ENCODE measurements around the gene HNRNPDL.

The HNRNPDL gene

DNA sequence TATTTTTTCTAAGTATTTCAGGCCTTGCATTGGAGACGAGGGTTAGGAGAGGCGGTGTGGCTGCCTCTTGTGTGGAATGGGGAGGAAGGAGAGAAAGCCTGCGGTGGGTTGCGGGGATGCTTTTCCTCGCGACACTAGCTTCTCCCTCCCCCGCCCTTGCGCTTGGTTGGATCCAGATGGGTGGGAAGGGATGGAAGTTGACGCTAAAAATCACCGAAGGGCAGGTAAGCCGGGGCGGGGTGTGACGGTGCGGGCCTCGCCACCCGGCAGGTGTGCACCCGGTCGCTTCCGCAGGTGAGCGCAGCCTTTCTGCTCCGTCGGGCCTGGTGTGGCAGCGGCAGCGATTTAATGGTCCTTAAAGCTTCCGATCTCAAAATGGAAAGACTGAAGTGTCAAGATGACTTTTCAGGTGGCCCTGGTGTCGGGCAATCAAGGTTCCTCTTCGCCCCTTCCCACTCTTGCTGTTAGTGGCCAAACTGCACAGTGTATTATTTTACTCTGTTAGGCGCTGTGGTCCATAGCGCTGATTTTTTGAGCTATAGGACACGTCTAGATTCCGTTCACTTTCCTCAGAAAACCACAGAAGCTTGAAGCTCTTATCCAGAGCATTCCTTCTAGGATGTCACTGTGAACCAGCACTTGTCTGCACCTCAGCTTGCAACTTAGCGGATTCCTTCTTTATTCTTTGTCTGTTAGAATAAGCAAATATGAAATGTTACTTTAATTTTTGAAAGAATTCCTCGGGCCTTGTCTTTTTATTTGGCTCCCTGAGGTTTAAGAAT, 893 bp upstream of the HNRNPDL start:
- H3K4me2 ChIP-seq (ENCODE audit: low read length, poor library complexity, severe bottlenecking) = peak overlapping the region; percentile 99
- peak overlapping the region; percentile 56 to 79 for H3K18ac ChIP-seq (ENCODE audit: low read depth in 1 of 2, low read length in 2 of 2)
- H3K79me1 ChIP-seq (replicated peaks; ENCODE audit: low read length, poor library complexity, severe bottlenecking) = peaks cover 11% of the 10 kb centered on the region
- H3K4me1 ChIP-seq (ENCODE audit: control insufficient read depth, insufficient read depth, low read depth, low read length) = peaks cover 6% of the 10 kb centered on the region
- H3K4ac ChIP-seq (ENCODE audit: low read depth in 1 of 2, low read length in 2 of 2) = peak overlapping the region in 1 of 2 experiments; percentile 60
- H2BK5ac ChIP-seq (ENCODE audit: low read depth, low read length, poor library complexity, severe bottlenecking) = no peak overlapping the region
- H3K36me3 ChIP-seq (ENCODE audit: control insufficient read depth in 1 of 2, insufficient read depth in 2 of 2, low read depth in 1 of 2, low read length in 2 of 2) = peaks cover 6 to 31% of the 10 kb centered on the region in 2 experiments
- peak overlapping the region in 1 of 2 experiments; percentile 98 for H3K23ac ChIP-seq (ENCODE audit: low read length in 2 of 2)
- peak overlapping the region; percentile 65 for H4K91ac ChIP-seq (ENCODE audit: low read length)
- H2BK120ac ChIP-seq (ENCODE audit: low read depth, low read length) = peak overlapping the region; percentile 43
- peak overlapping the region; percentile 100 for H3K9ac ChIP-seq (ENCODE audit: low read length)
- peak overlapping the region; percentile 6 for H2BK15ac ChIP-seq (ENCODE audit: low read depth, poor library complexity, severe bottlenecking)
- no peak overlapping the region for H2AFZ ChIP-seq (ENCODE audit: low read depth, low read length)
- H3K4me3 ChIP-seq (ENCODE audit: insufficient read depth in 1 of 2, low read depth in 1 of 2, low read length in 2 of 2) = peak overlapping the region; percentile 98 to 100
- peak overlapping the region; percentile 52 for H3K27ac ChIP-seq (ENCODE audit: low read length, poor library complexity, severe bottlenecking)
- no peaks in the 10 kb centered on the region for H3K9me3 ChIP-seq (ENCODE audit: control insufficient read depth, low read length)
- 1% methylated on average over 31 of the region's 33 CpGs for WGBS
- peak overlapping the region; percentile 6 to 80 for H2BK12ac ChIP-seq (ENCODE audit: low read length in 2 of 2)
- no peak overlapping the region for H2AK5ac ChIP-seq (ENCODE audit: low read length, severe bottlenecking)
- no peak overlapping the region for H4K8ac ChIP-seq (ENCODE audit: low read length)
- no peaks in the 10 kb centered on the region for H3K27me3 ChIP-seq (ENCODE audit: control insufficient read depth in 1 of 2, insufficient read depth in 1 of 2, low read length in 2 of 2)
- H3K14ac ChIP-seq (ENCODE audit: low read length in 2 of 2) = peak overlapping the region in 1 of 2 experiments; percentile 46
- peak; percentile 61 for DNase-seq

- Histone ChIP-seq H3K27me3 (ENCODE audit: control insufficient read depth in 1 of 2, insufficient read depth in 1 of 2, low read length in 2 of 2) (no peaks in the 10 kb centered on the region), H3K4ac (ENCODE audit: low read depth in 1 of 2, low read length in 2 of 2) (peak overlapping the region; percentile 95 to 100), H2BK5ac (ENCODE audit: low read depth, low read length, poor library complexity, severe bottlenecking) (peak overlapping the region; percentile 94), H2BK120ac (ENCODE audit: low read depth, low read length) (peak overlapping the region; percentile 82), H3K9ac (ENCODE audit: low read length) (peak overlapping the region; percentile 100), H3K14ac (ENCODE audit: low read length in 2 of 2) (peak overlapping the region in 1 of 2 experiments; percentile 73), H2AK5ac (ENCODE audit: low read length, severe bottlenecking) (peak overlapping the region; percentile 76), H3K4me3 (ENCODE audit: insufficient read depth in 1 of 2, low read depth in 1 of 2, low read length in 2 of 2) (peak overlapping the region; percentile 98 to 100), H2AFZ (ENCODE audit: low read depth, low read length) (peak overlapping the region; percentile 58), H3K4me1 (ENCODE audit: control insufficient read depth, insufficient read depth, low read depth, low read length) (peaks cover 8% of the 10 kb centered on the region), H3K27ac (ENCODE audit: low read length, poor library complexity, severe bottlenecking) (peak overlapping the region; percentile 98), H3K18ac (ENCODE audit: low read depth in 1 of 2, low read length in 2 of 2) (peak overlapping the region; percentile 67 to 99), H3K4me2 (ENCODE audit: low read length, poor library complexity, severe bottlenecking) (peak overlapping the region; percentile 78), H3K9me3 (ENCODE audit: control insufficient read depth, low read length) (no peaks in the 10 kb centered on the region), H2BK15ac (ENCODE audit: low read depth, poor library complexity, severe bottlenecking) (peak overlapping the region; percentile 89), H3K36me3 (ENCODE audit: control insufficient read depth in 1 of 2, insufficient read depth in 2 of 2, low read depth in 1 of 2, low read length in 2 of 2) (peaks cover 6 to 34% of the 10 kb centered on the region in 2 experiments), H3K79me1 (replicated peaks; ENCODE audit: low read length, poor library complexity, severe bottlenecking) (peaks cover 6% of the 10 kb centered on the region), H4K91ac (ENCODE audit: low read length) (peak overlapping the region; percentile 97), H4K8ac (ENCODE audit: low read length) (peak overlapping the region; percentile 83), H3K23ac (ENCODE audit: low read length in 2 of 2) (peak overlapping the region in 1 of 2 experiments; percentile 94), H2BK12ac (ENCODE audit: low read length in 2 of 2) (no peak overlapping the region)
- WGBS = under 1% methylated on average over 54 of the region's 58 CpGs
- DNase-seq = no peak
These were observed 502 bp downstream of the HNRNPDL start for GRCh38 chr4:82429728-82430192.

GRCh38 chr4:82428969-82429727, 1.1 kb downstream of the HNRNPDL start:
- Histone ChIP-seq H3K14ac (ENCODE audit: low read length in 2 of 2) (peak overlapping the region in 1 of 2 experiments; percentile 93), H3K4ac (ENCODE audit: low read depth in 1 of 2, low read length in 2 of 2) (peak overlapping the region; percentile 91 to 100), H2AK5ac (ENCODE audit: low read length, severe bottlenecking) (peak overlapping the region; percentile 76), H2BK5ac (ENCODE audit: low read depth, low read length, poor library complexity, severe bottlenecking) (peak overlapping the region; percentile 95), H2AFZ (ENCODE audit: low read depth, low read length) (peak overlapping the region; percentile 58), H3K9ac (ENCODE audit: low read length) (peak overlapping the region; percentile 100), H4K91ac (ENCODE audit: low read length) (peak overlapping the region; percentile 97), H3K4me3 (ENCODE audit: insufficient read depth in 1 of 2, low read depth in 1 of 2, low read length in 2 of 2) (peak overlapping the region; percentile 98 to 100), H3K9me3 (ENCODE audit: control insufficient read depth, low read length) (no peaks in the 10 kb centered on the region), H2BK12ac (ENCODE audit: low read length in 2 of 2) (peak overlapping the region in 1 of 2 experiments; percentile 83), H2BK15ac (ENCODE audit: low read depth, poor library complexity, severe bottlenecking) (peak overlapping the region; percentile 89), H3K36me3 (ENCODE audit: control insufficient read depth in 1 of 2, insufficient read depth in 2 of 2, low read depth in 1 of 2, low read length in 2 of 2) (peaks cover 6 to 41% of the 10 kb centered on the region in 2 experiments), H3K23ac (ENCODE audit: low read length in 2 of 2) (peak overlapping the region in 1 of 2 experiments; percentile 94), H3K27ac (ENCODE audit: low read length, poor library complexity, severe bottlenecking) (peak overlapping the region; percentile 98), H3K4me1 (ENCODE audit: control insufficient read depth, insufficient read depth, low read depth, low read length) (peaks cover 8% of the 10 kb centered on the region), H3K79me1 (replicated peaks; ENCODE audit: low read length, poor library complexity, severe bottlenecking) (peaks cover 5% of the 10 kb centered on the region), H3K27me3 (ENCODE audit: control insufficient read depth in 1 of 2, insufficient read depth in 1 of 2, low read length in 2 of 2) (no peaks in the 10 kb centered on the region), H2BK120ac (ENCODE audit: low read depth, low read length) (peak overlapping the region; percentile 82), H4K8ac (ENCODE audit: low read length) (peak overlapping the region; percentile 99), H3K18ac (ENCODE audit: low read depth in 1 of 2, low read length in 2 of 2) (peak overlapping the region; percentile 97 to 99), H3K4me2 (ENCODE audit: low read length, poor library complexity, severe bottlenecking) (peak overlapping the region; percentile 78)
- DNase-seq = peak; percentile 89
- 1% methylated on average over 53 of the region's 83 CpGs for WGBS

All from mesenchymal stem cell (in vitro differentiated cells and primary cell).